Activated CD4-positive, alpha-beta T cell treated with anti-CD3 and anti-CD28 coated beads, Interleukin-2, amount 50 U/mL, for 48 hours (primary cell): ENCODE data around the gene NAA16.
"Not testable (repeated sequence)": the region's sequence is repeated elsewhere in the genome, so short reads cannot be mapped to it uniquely, and the experiment has no call there.

Experiments
- DNase-seq, 2 experiments: peaks; one replicate each; pipeline ENCODE4 v3.0.0-alpha.2; 2020

The NAA16 gene

GRCh38 chr13:41310963-41311405, at the start of gene NAA16:
Gene NAA16, plus strand, starts transcription at chr13:41311267. Its CDS starts 262 bp downstream, at chr13:41311529.
- peak; percentile 96 to 97 for DNase-seq

- DNase-seq = peak; percentile 77 to 82
These were observed 47.7 kb upstream of the NAA16 start, which contains the start of gene MTRF1 for GRCh38 chr13:41263261-41263971. Gene MTRF1, minus strand, starts transcription at chr13:41263576. Its CDS starts 2,669 bp downstream, at chr13:41260907.

DNA sequence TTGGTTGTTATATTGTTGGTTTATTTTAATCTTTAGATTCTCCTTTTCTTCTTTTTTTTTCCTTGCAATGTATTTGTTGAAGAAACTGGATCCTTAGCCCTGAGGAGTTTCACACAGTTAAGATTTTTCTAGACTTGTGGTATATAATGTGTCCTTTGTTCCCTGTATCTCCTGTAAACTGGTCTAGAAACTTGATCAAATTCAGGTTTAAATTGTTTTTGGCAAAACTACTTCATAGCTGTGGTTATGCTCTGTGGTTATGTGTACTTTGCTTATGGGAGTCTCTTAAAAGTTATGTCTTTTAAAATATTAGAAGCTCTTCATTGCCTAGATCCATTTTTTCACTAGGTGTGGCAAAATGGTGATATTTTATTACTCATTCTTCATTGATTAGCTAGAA, 44.0 kb upstream of the NAA16 start:
- DNase-seq = no peak

DNA sequence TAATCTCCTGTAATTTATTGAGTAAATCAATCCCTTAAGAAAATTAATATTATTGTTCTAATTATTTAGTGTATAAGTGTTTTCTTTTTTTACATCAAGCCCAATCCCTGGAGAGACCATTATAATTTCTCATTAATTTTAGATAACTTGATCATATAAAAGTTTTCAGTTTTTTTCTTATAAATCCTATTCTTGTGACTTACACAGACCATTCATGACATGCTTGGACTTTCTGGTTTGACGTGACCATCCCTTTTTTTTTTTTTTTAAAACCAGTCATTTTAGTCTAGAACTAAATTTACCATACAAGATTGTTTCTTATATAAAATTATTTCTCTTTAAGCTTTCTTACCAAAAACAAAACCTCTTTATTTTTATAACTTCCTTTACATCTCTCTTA, 42.3 kb upstream of the NAA16 start:
- DNase-seq = no peak

DNA sequence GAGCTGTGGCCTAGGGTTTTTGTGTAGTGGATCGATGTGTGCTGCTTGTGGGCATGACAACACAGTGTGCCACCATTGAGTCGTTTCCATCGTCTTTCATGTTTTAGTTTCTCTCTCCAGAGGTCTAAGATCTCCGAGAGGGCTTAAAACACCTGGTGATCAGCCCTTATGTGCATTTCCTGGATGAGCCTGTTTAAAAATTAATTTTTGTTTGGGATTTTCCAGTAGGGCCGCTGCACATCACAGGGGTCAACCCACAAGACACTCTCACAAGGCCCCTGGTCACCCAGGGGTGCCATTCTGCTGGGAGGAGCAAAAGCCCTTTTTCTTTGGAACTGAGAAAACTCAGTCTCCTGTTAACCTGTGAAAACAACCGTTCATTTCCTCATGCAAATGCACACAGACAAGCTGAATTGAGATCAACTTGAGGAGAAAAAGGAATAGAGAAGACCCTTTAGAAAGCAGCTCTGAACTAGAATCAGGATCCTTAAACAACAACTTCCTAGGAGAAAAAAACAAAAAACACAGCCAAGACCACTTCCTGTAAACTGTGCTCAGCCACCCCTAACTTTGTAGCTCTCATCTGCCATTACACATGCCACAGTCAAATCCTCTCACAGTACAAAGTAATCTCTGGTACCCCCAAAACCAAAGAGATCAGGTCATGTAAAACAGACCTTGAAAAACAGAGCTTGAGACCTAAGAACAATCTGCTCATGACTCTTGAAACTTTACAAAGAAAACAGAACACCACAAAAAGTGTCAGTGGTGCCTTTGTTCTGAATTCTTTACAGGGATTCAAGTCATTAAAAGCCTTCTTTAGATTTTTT, 39.4 kb upstream of the NAA16 start:
- DNase-seq = no peak

DNA sequence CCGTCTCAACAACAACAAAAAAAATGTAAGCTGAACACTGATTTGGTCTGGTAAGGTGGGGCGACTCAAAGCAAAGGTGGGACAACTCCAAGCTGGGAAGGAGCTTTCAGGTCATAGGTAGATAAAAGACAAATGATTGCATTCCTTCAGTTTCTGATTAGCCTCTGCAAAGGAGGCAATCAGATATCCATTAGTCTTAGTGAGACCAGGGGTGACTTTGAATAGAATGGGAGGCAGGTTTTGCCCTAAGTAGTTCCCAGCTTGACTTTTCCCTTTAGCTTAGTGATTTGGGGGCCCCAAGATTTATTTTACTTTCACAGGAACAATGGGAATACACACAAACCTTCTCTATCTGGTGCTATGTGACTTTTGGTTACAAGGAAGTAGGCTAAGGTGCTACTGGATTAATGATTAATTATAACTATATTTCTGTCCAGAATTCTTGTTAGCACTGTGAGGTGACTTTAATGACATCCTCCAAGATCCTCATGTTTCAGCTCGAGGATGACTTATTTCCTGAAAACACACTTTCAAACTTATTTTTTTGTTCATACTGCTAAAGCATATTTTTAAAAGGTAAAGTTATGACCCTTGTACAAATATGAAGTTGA, 37.1 kb upstream of the NAA16 start:
- DNase-seq = no peak

DNA sequence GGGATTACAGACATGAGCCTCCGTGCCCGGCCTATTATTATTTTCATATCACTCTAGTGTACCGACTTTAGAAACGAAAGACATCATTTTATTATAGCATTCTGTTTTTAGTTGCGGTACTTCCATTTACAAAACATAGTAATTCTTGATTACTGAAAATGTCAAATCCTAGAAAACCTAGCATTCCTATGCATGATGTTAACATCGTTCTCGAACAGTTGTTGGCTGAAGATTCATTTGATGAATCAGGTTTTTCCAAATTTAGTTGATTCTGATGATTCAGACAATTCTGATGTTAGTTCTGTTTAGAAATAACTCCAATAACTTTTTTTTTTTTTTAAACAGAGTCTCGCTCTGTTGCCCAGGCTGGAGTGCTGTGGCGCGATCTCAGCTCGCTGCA, 36.2 kb upstream of the NAA16 start:
- DNase-seq = no peak

- DNase-seq = no peak
These were observed 34.2 kb upstream of the NAA16 start for GRCh38 chr13:41276824-41277223.

- not testable (repeated sequence) for DNase-seq
These were observed 31.9 kb upstream of the NAA16 start for GRCh38 chr13:41279156-41279555.

- DNase-seq = no peak
These were observed 28.9 kb upstream of the NAA16 start for GRCh38 chr13:41282129-41282571.

DNA sequence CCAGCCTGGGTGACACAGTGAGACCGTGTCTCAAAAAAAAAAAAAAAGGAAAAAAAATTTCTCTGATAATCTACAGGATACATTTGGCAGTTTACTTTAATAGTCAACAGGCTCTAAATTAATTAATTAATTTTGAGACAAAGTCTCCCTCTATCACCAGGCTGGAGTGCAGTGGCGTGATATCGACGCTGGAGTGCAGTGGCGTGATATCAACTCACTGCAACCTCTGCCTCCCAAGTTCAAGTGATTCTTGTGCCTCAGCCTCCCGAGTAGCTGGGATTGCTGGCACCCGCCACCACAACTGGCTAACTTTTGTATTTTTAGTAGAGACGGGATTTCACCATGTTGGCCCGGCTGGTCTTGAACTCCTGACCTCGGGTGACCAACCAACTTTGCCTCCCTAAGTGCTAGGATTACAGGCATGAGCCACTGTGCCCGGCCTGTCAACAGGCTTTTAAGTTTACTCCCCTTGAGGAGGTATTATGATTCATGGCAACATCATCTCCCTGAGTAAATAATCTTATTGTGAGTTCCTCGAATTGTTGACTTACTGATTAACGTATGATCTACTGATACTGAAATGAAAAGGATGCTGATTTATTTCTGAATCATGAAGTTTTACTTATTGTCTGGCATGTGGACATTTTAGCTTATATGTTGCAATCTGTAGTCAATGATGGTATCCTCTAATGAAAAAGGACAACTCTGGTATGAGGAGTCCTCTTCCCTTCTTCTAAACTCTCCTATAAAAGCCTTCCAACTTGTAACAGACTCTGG, 26.4 kb upstream of the NAA16 start:
- no peak for DNase-seq

GRCh38 chr13:41286370-41286769, 24.7 kb upstream of the NAA16 start:
- DNase-seq = no peak

GRCh38 chr13:41289463-41289881, 21.6 kb upstream of the NAA16 start:
- no peak for DNase-seq

DNA sequence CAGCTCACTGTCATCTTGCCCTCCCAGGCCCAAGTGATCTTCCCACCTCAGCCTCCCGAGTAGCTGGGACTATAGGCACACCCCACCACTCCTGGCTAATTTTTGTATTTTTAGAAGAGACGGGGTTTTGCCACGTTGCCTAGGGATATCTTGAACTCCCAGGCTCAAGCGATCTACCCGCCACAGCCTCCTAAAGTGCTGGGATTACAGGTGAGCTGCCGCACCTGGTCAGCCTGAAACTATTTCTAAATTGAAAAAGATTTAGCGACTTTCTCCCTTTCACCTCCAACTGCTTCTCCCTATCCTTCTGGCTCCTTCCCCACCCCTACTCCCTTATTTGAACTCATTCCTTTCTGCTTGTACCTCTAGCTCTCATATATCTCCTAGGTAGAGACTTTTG, 19.8 kb upstream of the NAA16 start:
- no peak for DNase-seq

DNA sequence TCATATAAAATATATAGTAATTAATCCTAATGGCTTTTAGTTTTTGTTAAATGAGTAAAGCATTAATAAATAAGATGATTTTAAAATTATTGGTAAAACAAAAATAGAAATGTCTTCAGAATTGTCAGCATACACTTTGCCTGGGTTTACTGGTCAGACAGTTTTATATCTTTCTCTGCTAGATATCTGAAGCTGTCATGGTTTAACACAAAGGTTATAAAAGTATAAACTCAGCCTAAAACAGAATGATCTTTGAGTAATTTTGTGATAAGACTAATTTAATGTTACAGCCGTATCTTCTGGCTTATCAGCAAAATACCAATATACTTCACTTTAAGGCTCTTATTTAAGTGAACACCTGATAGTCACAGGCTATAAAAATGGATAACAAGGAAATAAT, 17.8 kb upstream of the NAA16 start:
- no peak for DNase-seq

- DNase-seq = no peak
These were observed 16.2 kb upstream of the NAA16 start for GRCh38 chr13:41294914-41295313.

DNA sequence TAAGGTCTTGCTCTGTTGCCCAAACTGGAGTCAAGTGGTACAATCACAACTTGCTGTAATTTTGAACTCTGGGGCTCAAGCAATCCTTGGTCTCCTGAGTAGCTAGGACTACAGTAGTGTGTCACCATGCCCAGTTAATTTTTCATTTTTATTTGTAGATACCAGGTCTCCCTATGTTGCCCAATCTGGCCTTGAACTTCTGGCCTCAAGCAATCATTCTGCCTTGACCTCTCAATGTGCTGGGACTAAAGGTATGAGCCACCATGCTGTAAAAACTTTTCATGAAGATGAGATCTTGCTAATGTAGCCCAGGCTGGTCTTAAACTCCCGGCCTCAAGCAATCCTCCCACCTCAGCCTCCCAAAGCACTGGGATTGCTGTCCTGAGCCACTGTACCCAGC, 15.1 kb upstream of the NAA16 start:
- no peak for DNase-seq

DNA sequence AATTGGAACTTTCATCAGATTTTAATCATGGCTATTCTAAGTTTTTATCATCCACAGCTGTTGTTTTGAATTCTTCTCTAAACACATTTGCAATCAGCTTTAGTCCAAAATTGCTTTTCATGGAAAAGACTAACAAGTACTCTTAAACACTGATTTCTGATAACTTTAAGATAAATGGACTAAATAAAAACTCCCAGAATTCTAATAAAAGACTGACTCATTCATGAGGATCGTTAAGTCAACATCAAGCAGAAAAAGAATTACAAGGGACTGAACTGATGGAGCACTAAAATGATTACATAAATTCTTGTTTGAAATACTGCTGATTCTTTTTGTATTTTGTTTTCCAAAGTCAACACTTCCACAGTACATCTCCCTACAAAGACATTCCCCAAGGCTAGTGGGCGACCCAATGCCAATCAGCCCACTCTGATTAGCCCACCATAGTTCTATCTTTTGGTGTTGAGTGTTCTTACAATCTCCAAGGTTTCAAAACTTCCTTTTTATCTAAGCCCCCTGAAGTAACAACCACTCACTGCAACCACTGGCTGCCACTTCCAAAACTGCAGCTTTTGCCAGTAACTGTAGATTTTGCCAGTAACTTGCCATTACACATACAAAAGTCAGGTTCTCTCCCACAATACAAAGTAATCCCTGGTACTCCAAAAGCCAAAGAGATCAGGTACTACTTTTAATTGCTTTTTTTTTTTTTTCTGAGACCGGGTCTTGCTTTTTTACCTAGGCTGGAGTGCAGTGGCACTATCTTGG, 14.0 kb upstream of the NAA16 start:
- DNase-seq = no peak

GRCh38 chr13:41299316-41300094, 11.6 kb upstream of the NAA16 start:
- no peak for DNase-seq

DNA sequence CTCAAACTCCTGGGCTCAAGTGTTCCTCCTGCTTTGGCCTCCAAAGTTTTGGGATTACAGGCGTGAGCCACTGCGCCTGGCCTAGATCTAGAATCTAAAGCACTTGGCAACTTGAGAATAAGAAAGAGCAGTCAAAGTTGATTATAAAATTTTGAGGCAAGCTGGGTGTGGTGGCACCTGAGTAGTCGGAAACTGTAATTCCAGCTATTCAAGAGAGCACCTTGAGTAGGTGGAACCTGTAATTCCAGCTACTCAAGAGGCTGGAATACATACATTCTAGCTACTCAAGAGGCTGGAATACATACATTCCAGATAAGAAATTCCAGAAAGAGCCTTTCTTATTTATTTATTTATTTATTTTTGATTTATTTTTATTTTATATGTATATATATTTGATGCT, 8.3 kb upstream of the NAA16 start:
- DNase-seq = no peak

- DNase-seq = no peak
These were observed 6.5 kb upstream of the NAA16 start for GRCh38 chr13:41304551-41304950.
